Measurements from ENCODE around the gene CFAP210. TPM values are rescaled to one million over a fixed set of nuclear protein-coding genes. Genes with fewer than 3 reads are reported as not detected.

Gene CFAP210, protein sequence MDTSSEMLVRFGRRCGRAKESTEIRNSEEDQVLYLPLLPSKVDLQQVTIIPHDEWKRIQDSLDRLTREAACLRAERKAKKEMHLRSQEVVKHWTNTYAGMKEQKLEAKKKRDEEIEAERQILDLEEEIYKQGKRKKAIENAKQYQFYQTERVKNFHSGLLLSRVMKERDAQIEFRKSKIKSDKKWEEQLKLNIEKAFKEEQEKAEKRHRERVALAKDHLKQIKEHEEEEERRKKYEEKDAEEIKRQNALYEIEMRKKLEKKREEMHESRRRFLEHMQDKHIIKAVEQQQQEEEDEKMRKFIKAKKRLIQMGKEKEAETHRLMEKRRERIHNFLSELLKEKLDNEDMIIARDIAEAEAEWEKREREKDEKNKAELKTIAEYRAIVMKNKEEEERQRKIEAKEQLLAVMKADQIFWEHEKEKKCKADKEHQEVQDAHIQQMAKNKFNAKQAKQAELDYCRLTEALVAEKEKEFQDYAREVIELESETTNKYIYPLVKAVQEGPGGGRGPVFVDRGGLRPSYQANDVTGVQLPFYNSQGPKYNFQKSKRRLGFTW
- 0.19 TPM in 1 of 3 replicates, not detected in the others for total RNA-seq
- long read RNA-seq = 0 reads

DNA sequence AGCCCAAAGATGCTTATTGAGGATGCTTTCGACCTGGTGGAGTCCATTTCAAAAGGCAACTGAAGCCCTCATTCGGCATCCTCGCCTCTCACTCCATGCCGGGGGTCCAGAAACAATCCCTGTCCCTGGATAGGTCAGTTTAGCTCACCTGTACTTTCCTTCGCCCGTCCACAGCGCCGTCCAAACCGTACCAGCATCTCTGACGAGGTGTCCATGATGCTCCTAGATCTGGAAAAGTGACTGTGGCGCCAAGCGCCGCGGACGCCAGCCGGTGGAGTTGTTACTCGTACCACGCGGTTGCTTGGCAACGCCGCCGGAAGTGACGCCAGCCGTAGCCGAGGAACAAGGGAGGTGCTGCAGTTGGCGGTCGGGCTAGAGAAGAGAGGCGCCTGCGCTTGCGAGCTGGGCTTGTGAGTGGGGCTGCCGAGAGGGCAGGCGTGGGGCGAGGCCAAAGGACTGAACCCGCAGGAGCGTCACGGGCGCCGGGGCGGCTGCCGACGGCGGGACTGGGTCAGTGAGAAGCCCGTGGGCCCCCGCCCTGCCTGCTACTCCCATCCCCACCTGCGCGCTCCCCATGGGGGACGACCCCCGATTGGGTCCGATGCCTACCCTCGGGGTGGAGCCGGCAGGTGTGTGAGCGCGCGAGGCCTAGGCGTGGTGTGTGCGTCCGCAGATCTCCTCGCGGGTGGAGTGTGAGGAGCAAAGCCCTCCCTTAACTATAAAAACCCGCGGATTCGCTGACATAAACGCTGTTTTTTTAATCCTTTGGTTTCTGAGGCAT is at the start of gene CFAP210, which contains the start of gene PHOSPHO2:
Gene CFAP210, minus strand, starts transcription at position 293 of the 781 bp plus-strand sequence. Its CDS starts 78 bp downstream, at position 215.
Gene PHOSPHO2, plus strand, starts transcription at position 357 of the 781 bp plus-strand sequence. CDS start 6,503 bp downstream, outside the sequence.
- peaks cover 16% of the 10 kb centered on the region for H3K4me1 Mint-ChIP-seq (ENCODE audit: low read depth)

DNA sequence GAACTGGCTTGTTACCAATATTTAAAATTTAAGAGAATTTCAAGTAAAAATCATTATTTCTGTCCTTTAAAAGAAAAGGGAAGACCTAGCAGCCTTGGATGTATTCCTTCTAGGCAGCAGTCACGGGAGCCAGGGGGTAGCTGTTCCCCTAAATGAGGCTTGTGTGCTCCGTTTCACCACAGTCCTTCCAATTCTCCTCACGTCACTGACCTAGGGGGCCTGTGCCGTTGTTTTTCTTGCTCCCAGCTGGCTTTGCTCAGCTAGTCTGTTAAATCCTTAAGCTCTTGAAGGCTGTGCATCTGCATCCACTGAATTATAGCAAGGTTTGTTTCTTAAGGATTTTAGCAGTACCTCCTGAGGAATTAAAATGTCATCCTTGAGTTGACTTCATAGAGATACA is 49.3 kb upstream of the CFAP210 start:
- Mint-ChIP-seq H3K36me3 (ENCODE audit: low read depth) (peaks cover 16% of the 10 kb centered on the region), H3K9me3 (ENCODE audit: low read depth) (no peaks in the 10 kb centered on the region), H3K4me3 (ENCODE audit: unreplicated experiment) (no peak overlapping the region), H3K27me3 (ENCODE audit: low read depth) (no peaks in the 10 kb centered on the region), H3K27ac (ENCODE audit: unreplicated experiment) (no peak overlapping the region), H3K4me1 (ENCODE audit: low read depth) (peaks cover 7% of the 10 kb centered on the region)
- TF ChIP-seq, protein P1, sequence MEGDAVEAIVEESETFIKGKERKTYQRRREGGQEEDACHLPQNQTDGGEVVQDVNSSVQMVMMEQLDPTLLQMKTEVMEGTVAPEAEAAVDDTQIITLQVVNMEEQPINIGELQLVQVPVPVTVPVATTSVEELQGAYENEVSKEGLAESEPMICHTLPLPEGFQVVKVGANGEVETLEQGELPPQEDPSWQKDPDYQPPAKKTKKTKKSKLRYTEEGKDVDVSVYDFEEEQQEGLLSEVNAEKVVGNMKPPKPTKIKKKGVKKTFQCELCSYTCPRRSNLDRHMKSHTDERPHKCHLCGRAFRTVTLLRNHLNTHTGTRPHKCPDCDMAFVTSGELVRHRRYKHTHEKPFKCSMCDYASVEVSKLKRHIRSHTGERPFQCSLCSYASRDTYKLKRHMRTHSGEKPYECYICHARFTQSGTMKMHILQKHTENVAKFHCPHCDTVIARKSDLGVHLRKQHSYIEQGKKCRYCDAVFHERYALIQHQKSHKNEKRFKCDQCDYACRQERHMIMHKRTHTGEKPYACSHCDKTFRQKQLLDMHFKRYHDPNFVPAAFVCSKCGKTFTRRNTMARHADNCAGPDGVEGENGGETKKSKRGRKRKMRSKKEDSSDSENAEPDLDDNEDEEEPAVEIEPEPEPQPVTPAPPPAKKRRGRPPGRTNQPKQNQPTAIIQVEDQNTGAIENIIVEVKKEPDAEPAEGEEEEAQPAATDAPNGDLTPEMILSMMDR (IDR thresholded peaks at IDR 0.05) = no peak
- DNase-seq (ENCODE audit: low spot score) = no peak

More for the DNA sequence above, at the start of gene CFAP210, which contains the start of gene PHOSPHO2:
- TF ChIP-seq, protein P1 (IDR thresholded peaks at IDR 0.05) = no peak
- Mint-ChIP-seq H3K27me3 (ENCODE audit: low read depth) (no peaks in the 10 kb centered on the region), H3K9me3 (ENCODE audit: low read depth) (peaks cover 7% of the 10 kb centered on the region), H3K27ac (ENCODE audit: unreplicated experiment) (peak within 1 kb of the TSS; percentile 95), H3K4me3 (ENCODE audit: unreplicated experiment) (peak within 1 kb of the TSS; percentile 95), H3K36me3 (ENCODE audit: low read depth) (peaks cover 4% of the 10 kb centered on the region)
- peak; percentile 100 for DNase-seq (ENCODE audit: low spot score)

DNA sequence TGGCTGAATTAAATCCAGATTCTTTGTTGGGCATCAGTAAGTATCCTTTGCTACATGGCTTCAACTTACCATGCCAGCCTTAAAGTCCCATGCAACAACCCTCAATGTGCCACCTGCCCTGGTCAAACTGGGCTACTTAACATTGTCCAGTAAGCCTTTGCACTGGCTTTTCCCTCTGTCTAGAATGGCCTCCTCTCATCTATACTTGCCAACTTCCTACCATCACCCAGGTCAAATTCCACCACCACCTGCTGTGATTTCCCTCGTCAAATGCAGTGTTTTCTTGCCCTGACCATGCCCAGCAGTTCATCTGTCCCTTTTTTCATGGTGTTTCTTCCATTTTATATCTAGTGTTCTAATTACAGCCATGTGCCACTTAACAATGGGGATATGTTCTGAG is 45.1 kb upstream of the CFAP210 start:
- H3K27ac Mint-ChIP-seq (ENCODE audit: unreplicated experiment) = peak overlapping the region; percentile 46
- no peaks in the 10 kb centered on the region for H3K9me3 Mint-ChIP-seq (ENCODE audit: low read depth)
- TF ChIP-seq, protein P1 (IDR thresholded peaks at IDR 0.05) = no peak
- peaks cover 36% of the 10 kb centered on the region for H3K4me1 Mint-ChIP-seq (ENCODE audit: low read depth)
- H3K27me3 Mint-ChIP-seq (ENCODE audit: low read depth) = no peaks in the 10 kb centered on the region
- peaks cover 11% of the 10 kb centered on the region for H3K36me3 Mint-ChIP-seq (ENCODE audit: low read depth)
- peak overlapping the region; percentile 14 for H3K4me3 Mint-ChIP-seq (ENCODE audit: unreplicated experiment)
- no peak for DNase-seq (ENCODE audit: low spot score)

DNA sequence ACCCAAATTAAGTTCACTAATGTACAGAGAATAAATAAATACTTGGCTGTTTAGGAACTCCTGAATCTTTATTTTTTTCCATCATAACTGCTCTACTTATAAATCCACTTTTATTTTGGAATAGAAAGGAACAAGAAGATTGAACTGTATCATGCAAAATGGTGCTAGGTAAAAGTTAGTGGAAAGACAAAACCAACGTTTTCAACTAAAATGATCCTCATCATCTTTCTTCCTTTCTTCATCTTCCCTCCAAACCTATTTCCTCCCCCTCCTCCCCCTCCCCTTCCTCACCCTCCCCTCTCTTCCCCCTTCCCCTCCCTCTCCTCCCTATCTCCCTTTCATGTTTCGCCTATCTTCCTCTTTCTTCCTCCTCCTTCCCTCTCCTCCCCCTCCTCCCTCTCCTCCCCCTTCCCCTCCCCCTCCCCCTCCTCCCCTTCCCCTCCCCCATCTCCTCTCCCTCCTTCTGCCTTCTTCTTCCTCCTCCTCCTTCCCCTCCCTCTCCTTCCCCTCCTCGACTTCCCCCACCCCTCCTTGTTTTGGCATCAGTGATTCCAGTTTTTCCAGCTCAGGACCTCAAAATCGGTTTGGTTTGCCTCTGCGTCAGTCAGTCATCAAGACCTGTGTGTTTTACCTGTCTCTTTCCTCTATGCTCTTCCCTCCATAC is 44.5 kb upstream of the CFAP210 start:
- peaks cover 36% of the 10 kb centered on the region for H3K4me1 Mint-ChIP-seq (ENCODE audit: low read depth)
- H3K4me3 Mint-ChIP-seq (ENCODE audit: unreplicated experiment) = peak overlapping the region; percentile 14
- peaks cover 6% of the 10 kb centered on the region for H3K36me3 Mint-ChIP-seq (ENCODE audit: low read depth)
- DNase-seq (ENCODE audit: low spot score) = no peak
- H3K9me3 Mint-ChIP-seq (ENCODE audit: low read depth) = no peaks in the 10 kb centered on the region
- peak overlapping the region; percentile 46 for H3K27ac Mint-ChIP-seq (ENCODE audit: unreplicated experiment)
- H3K27me3 Mint-ChIP-seq (ENCODE audit: low read depth) = no peaks in the 10 kb centered on the region
- TF ChIP-seq, protein P1 (IDR thresholded peaks at IDR 0.05) = no peak
